NCI-H82 treated with DMSO at 0.1 percent for 48 hours (cell line): Measurements from ENCODE around the gene RARRES2.

ENCODE experiments used
- DNase-seq: peaks from one replicate; lab custom pipeline; 2025; ENCODE audit not compliant: unreplicated experiment; lab: John Stamatoyannopoulos, UW

The RARRES2 gene

GRCh38 chr7:150377196-150377595 is 35.8 kb upstream of the RARRES2 start:
- DNase-seq: no peak

- no peak for DNase-seq
These were observed 35.1 kb upstream of the RARRES2 start for GRCh38 chr7:150376560-150376959.

- DNase-seq: no peak
These were observed 34.5 kb upstream of the RARRES2 start for GRCh38 chr7:150375662-150376521.

- DNase-seq: no peak
These were observed 33.0 kb upstream of the RARRES2 start for GRCh38 chr7:150374472-150374871.

GRCh38 chr7:150374026-150374425 is 32.6 kb upstream of the RARRES2 start:
- DNase-seq: no peak

- no peak for DNase-seq
These were observed 31.8 kb upstream of the RARRES2 start for GRCh38 chr7:150373049-150373801.

GRCh38 chr7:150372271-150373048 is 31.0 kb upstream of the RARRES2 start:
- DNase-seq: no peak

- no peak for DNase-seq
These were observed 30.5 kb upstream of the RARRES2 start for GRCh38 chr7:150371996-150372270.

GRCh38 chr7:150371131-150371995 is 29.9 kb upstream of the RARRES2 start:
- no peak for DNase-seq

- DNase-seq: no peak
These were observed 29.2 kb upstream of the RARRES2 start for GRCh38 chr7:150370612-150371071.

- DNase-seq: no peak
These were observed 28.5 kb upstream of the RARRES2 start for GRCh38 chr7:150369748-150370501.

- DNase-seq: peak; percentile 59
These were observed 27.7 kb upstream of the RARRES2 start for GRCh38 chr7:150368884-150369747.

GRCh38 chr7:150368096-150368883 is 26.9 kb upstream of the RARRES2 start, which contains the start of gene REPIN1:
Gene REPIN1 (plus strand): TSS chr7:150368822. CDS start chr7:150369712, 890 bp downstream.
- DNase-seq: peak; percentile 46

- peak; percentile 31 for DNase-seq
These were observed 26.3 kb upstream of the RARRES2 start for GRCh38 chr7:150367677-150368095.

- no peak for DNase-seq
These were observed 24.4 kb upstream of the RARRES2 start for GRCh38 chr7:150365673-150366398.

GRCh38 chr7:150365194-150365593 is 23.8 kb upstream of the RARRES2 start:
- DNase-seq: no peak

GRCh38 chr7:150363872-150364271 is 22.4 kb upstream of the RARRES2 start:
- DNase-seq: no peak
